K562 (cell line): ENCODE results near the gene GRWD1. TPM values are rescaled to one million over a fixed set of nuclear protein-coding genes. Genes with fewer than 3 reads are reported as not detected.
A peak's percentile ranks its signal among the peaks of the same experiment; 100 is the strongest.

Source experiments
- BDP1 ChIP-seq: IDR thresholded peaks from 3 replicates; pipeline ENCODE4 v1.6.1; 2011; ENCODE audit not compliant: insufficient read length, insufficient read depth
- PHF20 ChIP-seq: fragments of 450-650 bp; IDR thresholded peaks from 2 replicates; pipeline ENCODE4 v1.6.1; 2018; ENCODE audit not compliant: partially characterized antibody
- RUNX1 ChIP-seq: sonication (generic); IDR thresholded peaks from 2 replicates; pipeline ENCODE4 v1.6.1; 2016; ENCODE audit warnings: antibody characterized with exemption, low read depth
- polyA plus RNA-seq, 8 experiments: library from polyadenylated mRNA; depleted of rRNA in 4 of 8; stranded (reverse) in 5 of 8; unstranded in 3 of 8; fragments of >200 nt; fragmentation: Nextera tagmentation in 2 of 8; fragmentation: Illumina TruSeq in 1 of 8; extraction: Ambion mirVana in 2 of 8; extraction: Trizol in 1 of 8; gene quantifications; 2 replicates each; pipeline versions ENCODE4 v1.2.1 to v1.2.3, GENCODE V29; 2011 to 2014; ENCODE audit warnings: inconsistent platforms in 1 of 8, missing spikeins in 1 of 8
- total RNA-seq, 7 experiments: library from RNA; depleted of rRNA in 6 of 7; stranded (reverse); fragments of >200 nt in 6 of 7; fragmentation: Illumina TruSeq in 2 of 7; extraction: Trizol in 2 of 7; gene quantifications; 2 replicates each; pipeline versions ENCODE4 v1.2.1 to v1.2.3, GENCODE V29; 2011 to 2021; ENCODE audit warnings: low replicate concordance in 1 of 7
- TF ChIP-seq, protein P1 (sequence below): fragments of 450-650 bp; IDR thresholded peaks from 2 replicates; pipeline ENCODE4 v1.6.1; 2016; ENCODE audit warnings: low read depth
- TF ChIP-seq, protein P2 (sequence below): fragments of 450-650 bp; IDR thresholded peaks from 2 replicates; pipeline ENCODE4 v1.6.1; 2017; ENCODE audit warnings: antibody characterized with exemption, mild to moderate bottlenecking
- TF ChIP-seq, protein P3 (sequence below): fragments of 450-650 bp; conservative IDR thresholded peaks from 2 replicates; pipeline ENCODE4 v1.6.1; 2016; ENCODE audit warnings: missing genetic modification characterization, low read depth, mild to moderate bottlenecking, missing compliant biosample characterization, moderate library complexity
- TF ChIP-seq, protein P4 (sequence below): fragments of 450-650 bp; IDR thresholded peaks from 2 replicates; pipeline ENCODE4 v1.6.1; 2016

The GRWD1 gene
- total and polyA plus RNA-seq, 9 of the 15 experiments (the other 6 are each of a cell fraction or from before 2014, with no cell fraction given): 1.5 to 87.2 (median 24.5) TPM

DNA sequence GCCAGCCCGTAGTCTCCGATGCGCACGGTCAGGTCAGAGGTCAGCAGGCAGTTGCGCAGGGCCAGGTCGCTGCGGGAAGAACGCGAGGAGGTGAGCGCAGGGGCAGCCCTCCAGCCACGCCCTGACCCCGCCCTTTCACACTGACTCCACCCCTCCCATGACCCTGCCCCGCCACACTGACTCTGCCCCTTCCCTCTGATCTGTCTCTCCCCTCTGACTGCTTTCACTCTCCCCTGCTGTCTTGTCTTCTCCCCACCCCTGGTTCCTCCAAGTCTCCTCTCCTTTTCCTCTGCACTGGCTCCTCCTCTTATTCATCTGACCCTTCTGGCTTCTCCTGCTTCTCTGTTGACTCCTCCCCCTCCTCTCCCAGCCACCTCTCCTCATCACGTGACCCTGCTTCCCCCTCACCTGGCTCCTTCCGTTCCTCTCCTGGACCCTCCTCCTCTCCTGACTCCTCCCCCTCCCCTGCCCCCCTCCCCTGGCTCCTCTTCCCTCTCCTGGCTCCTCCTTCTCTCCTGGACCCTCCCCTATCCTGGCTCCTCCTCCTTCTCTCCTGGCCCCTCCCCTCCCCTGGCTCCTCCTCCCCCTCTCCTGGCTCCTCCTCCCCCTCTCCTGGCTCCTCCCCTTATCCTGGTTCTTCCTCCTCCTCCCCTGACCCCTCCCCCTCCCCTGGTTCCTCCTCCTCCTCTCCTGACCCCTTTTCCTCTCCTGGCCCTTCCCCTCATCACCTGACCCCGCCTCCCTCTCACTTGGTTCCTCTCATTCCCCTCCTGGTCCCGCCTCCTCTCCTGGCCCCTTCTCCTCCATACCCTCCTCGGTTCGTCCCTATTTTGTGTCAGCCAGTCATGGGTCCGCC, 55.9 kb downstream of the GRWD1 start (continued):
- TF ChIP-seq, protein P1, sequence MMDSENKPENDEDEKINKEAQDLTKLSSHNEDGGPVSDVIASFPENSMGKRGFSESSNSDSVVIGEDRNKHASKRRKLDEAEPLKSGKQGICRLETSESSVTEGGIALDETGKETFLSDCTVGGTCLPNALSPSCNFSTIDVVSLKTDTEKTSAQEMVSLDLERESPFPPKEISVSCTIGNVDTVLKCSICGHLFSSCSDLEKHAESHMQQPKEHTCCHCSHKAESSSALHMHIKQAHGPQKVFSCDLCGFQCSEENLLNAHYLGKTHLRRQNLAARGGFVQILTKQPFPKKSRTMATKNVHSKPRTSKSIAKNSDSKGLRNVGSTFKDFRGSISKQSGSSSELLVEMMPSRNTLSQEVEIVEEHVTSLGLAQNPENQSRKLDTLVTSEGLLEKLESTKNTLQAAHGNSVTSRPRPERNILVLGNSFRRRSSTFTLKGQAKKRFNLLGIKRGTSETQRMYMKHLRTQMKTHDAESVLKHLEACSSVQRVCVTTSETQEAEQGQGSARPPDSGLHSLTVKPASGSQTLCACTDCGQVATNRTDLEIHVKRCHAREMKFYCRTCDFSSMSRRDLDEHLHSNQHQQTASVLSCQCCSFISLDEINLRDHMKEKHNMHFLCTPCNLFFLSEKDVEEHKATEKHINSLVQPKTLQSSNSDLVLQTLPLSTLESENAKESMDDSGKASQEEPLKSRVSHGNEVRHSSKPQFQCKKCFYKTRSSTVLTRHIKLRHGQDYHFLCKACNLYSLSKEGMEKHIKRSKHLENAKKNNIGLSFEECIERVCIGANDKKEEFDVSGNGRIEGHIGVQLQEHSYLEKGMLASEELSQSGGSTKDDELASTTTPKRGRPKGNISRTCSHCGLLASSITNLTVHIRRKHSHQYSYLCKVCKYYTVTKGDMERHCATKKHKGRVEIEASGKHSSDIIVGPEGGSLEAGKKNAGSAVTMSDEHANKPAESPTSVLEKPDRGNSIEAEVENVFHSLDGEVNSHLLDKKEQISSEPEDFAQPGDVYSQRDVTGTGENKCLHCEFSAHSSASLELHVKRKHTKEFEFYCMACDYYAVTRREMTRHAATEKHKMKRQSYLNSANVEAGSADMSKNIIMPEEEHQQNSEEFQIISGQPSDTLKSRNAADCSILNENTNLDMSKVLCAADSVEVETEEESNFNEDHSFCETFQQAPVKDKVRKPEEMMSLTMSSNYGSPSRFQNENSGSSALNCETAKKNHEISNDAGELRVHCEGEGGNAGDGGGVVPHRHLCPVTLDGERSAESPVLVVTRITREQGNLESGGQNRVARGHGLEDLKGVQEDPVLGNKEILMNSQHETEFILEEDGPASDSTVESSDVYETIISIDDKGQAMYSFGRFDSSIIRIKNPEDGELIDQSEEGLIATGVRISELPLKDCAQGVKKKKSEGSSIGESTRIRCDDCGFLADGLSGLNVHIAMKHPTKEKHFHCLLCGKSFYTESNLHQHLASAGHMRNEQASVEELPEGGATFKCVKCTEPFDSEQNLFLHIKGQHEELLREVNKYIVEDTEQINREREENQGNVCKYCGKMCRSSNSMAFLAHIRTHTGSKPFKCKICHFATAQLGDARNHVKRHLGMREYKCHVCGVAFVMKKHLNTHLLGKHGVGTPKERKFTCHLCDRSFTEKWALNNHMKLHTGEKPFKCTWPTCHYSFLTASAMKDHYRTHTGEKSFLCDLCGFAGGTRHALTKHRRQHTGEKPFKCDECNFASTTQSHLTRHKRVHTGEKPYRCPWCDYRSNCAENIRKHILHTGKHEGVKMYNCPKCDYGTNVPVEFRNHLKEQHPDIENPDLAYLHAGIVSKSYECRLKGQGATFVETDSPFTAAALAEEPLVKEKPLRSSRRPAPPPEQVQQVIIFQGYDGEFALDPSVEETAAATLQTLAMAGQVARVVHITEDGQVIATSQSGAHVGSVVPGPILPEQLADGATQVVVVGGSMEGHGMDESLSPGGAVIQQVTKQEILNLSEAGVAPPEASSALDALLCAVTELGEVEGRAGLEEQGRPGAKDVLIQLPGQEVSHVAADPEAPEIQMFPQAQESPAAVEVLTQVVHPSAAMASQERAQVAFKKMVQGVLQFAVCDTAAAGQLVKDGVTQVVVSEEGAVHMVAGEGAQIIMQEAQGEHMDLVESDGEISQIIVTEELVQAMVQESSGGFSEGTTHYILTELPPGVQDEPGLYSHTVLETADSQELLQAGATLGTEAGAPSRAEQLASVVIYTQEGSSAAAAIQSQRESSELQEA: peak; percentile 65
- TF ChIP-seq, protein P2, sequence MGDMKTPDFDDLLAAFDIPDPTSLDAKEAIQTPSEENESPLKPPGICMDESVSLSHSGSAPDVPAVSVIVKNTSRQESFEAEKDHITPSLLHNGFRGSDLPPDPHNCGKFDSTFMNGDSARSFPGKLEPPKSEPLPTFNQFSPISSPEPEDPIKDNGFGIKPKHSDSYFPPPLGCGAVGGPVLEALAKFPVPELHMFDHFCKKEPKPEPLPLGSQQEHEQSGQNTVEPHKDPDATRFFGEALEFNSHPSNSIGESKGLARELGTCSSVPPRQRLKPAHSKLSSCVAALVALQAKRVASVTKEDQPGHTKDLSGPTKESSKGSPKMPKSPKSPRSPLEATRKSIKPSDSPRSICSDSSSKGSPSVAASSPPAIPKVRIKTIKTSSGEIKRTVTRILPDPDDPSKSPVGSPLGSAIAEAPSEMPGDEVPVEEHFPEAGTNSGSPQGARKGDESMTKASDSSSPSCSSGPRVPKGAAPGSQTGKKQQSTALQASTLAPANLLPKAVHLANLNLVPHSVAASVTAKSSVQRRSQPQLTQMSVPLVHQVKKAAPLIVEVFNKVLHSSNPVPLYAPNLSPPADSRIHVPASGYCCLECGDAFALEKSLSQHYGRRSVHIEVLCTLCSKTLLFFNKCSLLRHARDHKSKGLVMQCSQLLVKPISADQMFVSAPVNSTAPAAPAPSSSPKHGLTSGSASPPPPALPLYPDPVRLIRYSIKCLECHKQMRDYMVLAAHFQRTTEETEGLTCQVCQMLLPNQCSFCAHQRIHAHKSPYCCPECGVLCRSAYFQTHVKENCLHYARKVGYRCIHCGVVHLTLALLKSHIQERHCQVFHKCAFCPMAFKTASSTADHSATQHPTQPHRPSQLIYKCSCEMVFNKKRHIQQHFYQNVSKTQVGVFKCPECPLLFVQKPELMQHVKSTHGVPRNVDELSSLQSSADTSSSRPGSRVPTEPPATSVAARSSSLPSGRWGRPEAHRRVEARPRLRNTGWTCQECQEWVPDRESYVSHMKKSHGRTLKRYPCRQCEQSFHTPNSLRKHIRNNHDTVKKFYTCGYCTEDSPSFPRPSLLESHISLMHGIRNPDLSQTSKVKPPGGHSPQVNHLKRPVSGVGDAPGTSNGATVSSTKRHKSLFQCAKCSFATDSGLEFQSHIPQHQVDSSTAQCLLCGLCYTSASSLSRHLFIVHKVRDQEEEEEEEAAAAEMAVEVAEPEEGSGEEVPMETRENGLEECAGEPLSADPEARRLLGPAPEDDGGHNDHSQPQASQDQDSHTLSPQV: no peak
- TF ChIP-seq BDP1 (no peak), PHF20 (peak; percentile 29), RUNX1 (no peak)
- TF ChIP-seq, protein P3, sequence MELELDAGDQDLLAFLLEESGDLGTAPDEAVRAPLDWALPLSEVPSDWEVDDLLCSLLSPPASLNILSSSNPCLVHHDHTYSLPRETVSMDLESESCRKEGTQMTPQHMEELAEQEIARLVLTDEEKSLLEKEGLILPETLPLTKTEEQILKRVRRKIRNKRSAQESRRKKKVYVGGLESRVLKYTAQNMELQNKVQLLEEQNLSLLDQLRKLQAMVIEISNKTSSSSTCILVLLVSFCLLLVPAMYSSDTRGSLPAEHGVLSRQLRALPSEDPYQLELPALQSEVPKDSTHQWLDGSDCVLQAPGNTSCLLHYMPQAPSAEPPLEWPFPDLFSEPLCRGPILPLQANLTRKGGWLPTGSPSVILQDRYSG: no peak
- TF ChIP-seq, protein P4, sequence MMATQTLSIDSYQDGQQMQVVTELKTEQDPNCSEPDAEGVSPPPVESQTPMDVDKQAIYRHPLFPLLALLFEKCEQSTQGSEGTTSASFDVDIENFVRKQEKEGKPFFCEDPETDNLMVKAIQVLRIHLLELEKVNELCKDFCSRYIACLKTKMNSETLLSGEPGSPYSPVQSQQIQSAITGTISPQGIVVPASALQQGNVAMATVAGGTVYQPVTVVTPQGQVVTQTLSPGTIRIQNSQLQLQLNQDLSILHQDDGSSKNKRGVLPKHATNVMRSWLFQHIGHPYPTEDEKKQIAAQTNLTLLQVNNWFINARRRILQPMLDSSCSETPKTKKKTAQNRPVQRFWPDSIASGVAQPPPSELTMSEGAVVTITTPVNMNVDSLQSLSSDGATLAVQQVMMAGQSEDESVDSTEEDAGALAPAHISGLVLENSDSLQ: peak; percentile 76
